HG03565 (cell line): Measurements from ENCODE around the gene CD300LD.

Experiments
- ATAC-seq: cut with Tn5 transposase; IDR thresholded peaks from one replicate; pipeline ENCODE4 v1.9.1; 2021; ENCODE audit warnings: mild to moderate bottlenecking, moderate library complexity; ENCODE audit not compliant: unreplicated experiment

The CD300LD gene

GRCh38 chr17:74545843-74546230, 46.2 kb downstream of the CD300LD start, which contains the start of gene CD300C:
CD300C (minus strand) TSS chr17:74546115; CDS start chr17:74545782, 333 bp downstream.
- no peak for ATAC-seq

DNA sequence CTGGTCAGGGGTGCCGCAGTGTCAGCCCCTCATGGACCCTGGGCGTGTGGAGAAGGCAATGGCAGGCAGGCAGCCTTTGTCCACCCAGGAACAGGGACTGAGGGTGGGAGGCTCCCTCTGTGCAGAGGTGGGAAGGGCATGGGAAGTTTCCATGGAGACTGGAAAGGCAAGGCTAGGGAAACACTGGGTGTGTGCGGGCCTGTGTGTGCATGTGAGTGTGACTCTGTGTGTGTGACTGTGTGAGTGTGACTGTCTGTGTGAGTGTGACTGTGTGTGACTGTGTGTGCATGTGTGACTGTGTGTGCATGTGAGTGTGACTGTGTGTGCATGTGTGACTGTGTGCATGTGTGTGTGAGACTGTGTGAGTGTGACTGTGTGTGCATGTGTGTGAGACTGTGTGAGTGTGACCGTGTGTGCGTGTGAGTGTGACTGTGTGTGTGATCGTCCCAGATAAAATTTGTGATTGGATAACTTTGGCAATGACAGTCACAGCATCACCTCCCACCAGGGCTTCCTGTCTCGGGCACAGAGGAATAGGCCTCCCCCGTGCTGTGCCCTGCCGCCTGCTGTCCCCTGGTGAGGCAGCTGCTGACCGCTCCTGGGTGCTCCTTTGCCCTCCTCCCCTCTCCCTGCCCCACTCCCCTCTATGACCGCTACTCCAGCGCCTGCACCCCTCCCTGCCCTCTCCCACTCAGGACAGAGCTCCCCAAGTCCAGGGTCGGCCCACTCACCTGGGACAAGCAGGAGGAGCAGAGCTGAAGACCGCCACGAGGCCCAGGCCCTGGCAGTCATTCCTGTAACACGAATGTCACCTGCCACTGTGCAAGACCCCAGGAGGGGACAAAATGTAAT, 46.9 kb downstream of the CD300LD start:
- ATAC-seq: no peak

DNA sequence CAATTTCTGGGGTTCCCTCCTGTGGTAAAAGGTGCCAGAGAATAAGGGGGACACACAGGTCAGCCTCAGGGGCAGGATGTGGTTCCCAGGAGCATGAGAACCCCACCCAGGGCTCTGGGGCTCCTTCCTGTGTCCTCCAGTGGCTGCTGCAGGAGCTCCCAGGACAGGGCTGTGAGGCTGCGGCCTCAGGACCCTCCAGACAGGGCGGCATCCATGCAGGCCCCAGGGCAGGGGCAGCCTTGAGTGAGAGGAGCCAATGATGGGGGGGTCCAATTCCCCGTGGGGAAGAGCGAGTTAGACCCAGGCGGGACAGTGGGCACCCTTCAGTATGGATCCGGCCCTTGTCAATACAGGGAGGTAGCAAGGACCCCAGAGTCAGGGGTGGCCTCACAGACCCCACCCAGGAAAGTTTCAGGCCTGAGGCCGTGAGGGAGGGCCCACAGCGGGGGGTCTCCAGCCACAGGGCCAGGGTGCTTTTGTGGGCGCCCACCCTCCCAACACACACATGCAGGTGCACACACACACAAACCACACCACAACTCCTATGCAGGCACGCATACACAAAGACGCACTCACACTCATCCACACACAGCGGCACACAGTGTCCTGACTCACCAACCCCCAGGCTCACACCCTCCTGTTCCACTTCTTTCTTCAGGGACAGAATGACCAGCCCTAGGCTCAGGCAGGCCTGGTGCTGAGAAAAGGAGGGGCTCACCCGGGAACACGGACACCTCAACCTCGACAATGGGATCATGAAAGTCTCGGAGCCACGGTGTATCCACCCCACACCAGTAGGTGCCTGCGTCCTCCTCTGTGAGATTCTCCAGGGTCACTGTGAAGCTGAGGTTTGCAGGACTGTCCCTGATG, 48.0 kb downstream of the CD300LD start:
- ATAC-seq: no peak

- ATAC-seq: no peak
These were observed 48.7 kb downstream of the CD300LD start for GRCh38 chr17:74543406-74543805.

- no peak for ATAC-seq
These were observed 49.2 kb downstream of the CD300LD start for GRCh38 chr17:74542727-74543383.

DNA sequence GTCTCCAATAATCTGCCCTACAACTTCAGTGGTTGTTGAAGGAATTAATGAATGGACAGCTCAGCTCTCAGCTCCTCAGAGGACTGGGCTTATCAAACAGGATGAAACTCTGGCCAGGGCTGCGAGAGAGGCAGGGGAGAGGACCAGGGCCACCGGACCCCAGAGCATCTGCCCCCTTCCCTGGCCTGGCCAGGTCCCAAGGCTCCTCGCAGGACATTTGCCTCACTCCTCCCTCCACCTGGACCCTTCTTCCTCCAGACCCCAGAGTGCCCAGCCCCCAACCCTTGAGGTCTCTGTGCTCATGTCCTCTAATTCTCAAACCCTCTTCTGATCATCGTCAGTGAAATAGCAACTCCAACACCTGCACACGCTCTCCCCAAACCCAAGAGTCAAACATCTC, 49.9 kb downstream of the CD300LD start:
- ATAC-seq: no peak

- no peak for ATAC-seq
These were observed 50.6 kb downstream of the CD300LD start for GRCh38 chr17:74541176-74542111.

DNA sequence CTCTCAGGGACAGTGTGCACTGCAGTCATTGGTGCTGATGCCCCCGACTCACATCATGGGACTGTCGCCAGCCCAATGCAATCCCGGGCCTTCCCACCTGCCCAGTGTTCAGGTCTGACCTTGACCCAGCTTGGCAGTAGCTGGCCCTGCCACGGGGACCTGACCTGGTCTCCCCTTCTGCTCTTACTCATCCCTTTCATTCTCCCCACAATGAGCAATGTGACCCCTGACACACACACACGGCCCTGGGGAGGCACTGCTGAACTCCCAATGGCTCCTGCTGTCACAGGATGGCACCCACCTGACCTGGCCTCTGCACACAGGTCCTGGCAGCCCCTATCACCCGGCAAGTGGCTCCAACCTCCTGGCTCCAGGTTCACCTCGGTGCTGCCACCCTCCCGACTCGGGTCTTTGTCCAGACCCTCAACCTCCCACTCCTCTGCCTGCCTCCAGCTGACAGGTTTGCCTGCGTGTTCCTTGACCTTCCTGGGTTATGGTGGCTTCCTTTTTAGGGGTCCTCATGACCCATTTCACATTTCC, 52.7 kb downstream of the CD300LD start:
- no peak for ATAC-seq

DNA sequence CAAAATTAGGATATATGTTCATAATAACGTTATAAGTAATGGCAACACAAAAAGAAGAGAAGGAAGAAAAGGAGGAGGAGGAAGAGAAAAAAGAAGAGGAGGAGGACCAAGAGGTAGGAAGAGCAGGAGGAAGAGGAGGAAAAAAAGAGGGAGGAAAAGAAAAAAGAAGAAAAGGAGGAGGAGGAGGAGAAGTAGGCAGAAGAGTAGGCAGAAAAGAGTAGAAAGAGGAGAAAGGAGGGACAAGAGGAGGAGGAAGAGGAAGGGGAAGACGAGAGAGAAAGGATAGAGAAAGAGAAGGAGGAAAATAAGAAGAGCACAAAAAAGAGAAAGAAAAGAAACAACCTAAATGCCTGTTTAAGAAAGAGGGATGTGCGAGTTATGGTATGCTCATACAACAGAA, 55.2 kb downstream of the CD300LD start:
- ATAC-seq: no peak

DNA sequence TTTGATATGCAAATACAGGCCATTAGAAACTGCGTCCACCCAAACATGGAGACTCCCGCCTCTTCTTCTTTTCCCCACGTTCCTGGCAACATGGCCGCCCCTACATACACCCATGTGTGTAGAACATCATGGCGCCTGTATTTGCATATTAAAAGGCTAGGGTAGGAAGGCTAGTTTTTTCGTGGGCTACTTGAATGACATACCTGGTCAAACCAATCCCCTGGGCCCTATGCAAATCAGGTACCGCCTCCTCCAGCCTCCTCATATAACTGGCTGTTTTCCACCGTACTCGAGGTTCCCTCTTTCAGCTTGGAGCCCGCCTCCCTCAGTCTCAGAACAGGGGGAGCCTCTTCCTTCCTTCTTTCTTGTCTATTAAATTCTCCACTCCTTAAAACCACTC, 60.0 kb downstream of the CD300LD start:
- no peak for ATAC-seq

- no peak for ATAC-seq
These were observed 60.8 kb downstream of the CD300LD start, which contains the start of gene CD300LB for GRCh38 chr17:74531231-74531761. CD300LB (minus strand) TSS chr17:74531475; CDS start chr17:74531350, 125 bp downstream.

- no peak for ATAC-seq
These were observed 61.3 kb downstream of the CD300LD start for GRCh38 chr17:74530831-74531150.
